ENCODE results near the gene FSIP1.

FSIP1 gene

DNA sequence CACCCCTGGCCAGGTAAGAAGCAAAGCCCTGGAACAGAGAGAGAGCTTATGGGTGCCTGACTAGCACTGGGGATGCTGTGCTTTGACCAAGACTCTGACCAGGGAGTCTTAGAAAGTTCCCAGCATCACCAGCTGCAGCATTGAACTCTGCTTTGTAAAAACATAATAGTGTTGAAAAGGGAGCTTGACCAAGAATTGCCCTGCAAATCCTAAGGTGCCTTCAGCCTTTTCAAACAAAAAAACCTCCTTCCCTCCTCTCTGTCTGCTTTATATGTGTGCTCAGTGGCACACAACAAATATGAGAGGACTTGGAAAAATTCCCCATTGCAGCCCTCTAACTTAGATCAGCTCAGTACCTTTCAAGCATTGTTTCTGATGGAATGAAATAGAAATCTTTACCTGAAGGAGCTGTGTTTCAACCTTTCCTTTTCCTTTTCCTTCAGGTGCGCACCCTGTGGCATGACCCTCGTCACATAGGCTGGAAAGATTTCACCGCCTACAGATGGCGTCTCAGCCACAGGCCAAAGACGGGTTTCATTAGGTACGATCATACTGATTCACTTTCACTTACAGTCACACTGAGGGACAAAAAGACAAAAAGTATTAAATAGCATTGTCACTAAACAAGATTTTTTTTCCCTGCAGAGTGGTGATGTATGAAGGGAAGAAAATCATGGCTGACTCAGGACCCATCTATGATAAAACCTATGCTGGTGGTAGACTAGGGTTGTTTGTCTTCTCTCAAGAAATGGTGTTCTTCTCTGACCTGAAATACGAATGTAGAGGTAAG lies 188.8 kb downstream of the FSIP1 start:
- no peak for DNase-seq (ENCODE audit: low read depth in 3 of 3)

DNA sequence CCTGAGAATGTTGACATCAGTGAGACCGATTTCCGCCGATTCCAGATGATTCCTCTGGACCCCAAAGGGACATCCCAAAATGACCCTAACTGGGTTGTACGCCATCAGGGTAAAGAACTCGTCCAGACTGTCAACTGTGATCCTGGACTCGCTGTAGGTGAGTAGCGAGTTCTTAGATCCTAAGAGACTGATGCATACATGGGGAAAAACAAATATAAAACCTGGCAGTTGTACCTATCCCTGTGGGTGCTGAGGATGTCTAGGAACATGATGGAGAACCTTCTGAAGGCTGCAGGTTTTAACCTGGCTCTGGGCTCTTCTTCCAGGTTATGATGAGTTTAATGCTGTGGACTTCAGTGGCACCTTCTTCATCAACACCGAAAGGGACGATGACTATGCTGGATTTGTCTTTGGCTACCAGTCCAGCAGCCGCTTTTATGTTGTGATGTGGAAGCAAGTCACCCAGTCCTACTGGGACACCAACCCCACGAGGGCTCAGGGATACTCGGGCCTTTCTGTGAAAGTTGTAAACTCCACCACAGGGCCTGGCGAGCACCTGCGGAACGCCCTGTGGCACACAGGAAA lies 189.5 kb downstream of the FSIP1 start:
- DNase-seq (ENCODE audit: low read depth in 3 of 3): no peak

DNA sequence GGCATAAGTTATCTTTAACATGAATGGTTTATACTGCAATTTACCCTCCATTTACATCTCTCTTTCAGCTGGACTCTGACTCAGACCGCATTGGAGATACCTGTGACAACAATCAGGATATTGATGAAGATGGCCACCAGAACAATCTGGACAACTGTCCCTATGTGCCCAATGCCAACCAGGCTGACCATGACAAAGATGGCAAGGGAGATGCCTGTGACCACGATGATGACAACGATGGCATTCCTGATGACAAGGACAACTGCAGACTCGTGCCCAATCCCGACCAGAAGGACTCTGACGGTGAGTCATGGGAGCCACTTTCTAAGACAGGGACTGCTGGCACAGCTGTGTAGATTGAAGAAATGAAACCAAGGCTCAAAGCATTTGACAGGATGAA lies 190.1 kb downstream of the FSIP1 start:
- DNase-seq (ENCODE audit: low read depth in 3 of 3): no peak

DNA sequence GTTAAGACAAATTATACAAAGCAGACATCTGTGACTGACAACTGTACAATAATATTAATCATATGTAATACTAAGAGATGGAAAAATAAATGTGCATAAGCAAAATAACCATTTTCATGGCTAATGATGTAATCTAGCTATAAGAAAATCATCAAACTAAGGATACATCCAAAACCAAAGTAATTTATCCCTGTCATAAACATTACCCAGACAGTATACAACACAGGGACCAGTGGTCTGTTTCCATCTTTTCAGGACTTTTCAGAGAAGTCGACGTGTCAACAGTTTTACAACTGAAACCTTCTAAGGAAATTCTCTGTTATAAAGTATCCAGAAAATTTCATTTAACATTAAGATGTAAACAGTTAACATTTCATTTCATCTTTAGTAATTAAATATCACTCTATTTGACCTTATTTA lies 190.7 kb downstream of the FSIP1 start:
- DNase-seq (ENCODE audit: low read depth in 3 of 3): no peak

DNA sequence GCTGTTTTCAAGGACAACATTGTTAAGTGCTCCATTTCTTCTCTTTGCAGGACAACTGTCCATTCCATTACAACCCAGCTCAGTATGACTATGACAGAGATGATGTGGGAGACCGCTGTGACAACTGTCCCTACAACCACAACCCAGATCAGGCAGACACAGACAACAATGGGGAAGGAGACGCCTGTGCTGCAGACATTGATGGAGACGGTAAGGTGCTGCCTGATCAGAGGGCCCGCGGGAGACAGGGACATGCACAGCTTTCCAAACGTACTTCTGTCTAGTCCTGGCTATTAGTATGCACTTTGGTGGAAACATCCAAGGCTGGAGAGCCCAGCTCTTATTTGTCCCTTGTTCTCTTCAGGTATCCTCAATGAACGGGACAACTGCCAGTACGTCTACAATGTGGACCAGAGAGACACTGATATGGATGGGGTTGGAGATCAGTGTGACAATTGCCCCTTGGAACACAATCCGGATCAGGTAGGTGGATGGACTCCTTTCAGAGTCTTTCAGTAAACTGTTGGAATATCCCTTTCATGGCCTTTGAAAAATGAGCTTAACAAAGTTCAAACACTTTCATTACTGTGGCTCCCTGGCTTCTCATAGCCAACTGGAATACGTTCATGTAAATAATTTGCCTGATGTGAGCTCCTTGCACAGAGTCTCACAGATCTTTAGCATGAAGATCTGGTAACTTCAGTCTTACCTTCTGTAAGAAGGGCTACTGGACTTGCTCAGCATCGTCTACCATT lies 191.3 kb downstream of the FSIP1 start:
- DNase-seq (ENCODE audit: low read depth in 3 of 3): no peak

DNA sequence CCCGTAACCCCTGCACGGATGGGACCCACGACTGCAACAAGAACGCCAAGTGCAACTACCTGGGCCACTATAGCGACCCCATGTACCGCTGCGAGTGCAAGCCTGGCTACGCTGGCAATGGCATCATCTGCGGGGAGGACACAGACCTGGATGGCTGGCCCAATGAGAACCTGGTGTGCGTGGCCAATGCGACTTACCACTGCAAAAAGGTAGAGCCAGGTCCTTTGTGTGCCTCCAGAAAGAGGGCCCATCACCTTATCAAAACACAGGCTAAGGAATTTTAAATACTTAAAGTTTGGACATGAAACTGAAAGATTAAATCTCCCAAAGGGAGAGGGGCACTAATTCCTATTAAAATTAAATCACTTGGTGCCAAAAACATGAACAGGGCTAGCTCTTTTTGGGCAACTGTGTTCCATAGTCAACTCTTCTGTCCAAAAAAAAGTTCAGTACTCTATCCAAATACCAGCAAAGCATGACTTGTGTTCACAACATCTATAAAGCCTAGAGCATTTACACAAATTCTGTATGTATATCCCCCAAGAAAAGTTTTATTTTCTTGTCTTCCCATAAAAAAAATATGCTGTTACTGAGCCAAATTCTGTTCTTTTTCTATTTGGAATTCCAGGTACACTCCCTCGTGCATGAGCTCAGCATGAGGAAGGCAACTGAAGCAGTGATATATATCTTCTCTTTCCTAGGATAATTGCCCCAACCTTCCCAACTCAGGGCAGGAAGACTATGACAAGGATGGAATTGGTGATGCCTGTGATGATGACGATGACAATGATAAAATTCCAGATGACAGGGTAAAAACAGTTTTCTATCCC lies 192.6 kb downstream of the FSIP1 start:
- DNase-seq (ENCODE audit: low read depth in 3 of 3): no peak

DNA sequence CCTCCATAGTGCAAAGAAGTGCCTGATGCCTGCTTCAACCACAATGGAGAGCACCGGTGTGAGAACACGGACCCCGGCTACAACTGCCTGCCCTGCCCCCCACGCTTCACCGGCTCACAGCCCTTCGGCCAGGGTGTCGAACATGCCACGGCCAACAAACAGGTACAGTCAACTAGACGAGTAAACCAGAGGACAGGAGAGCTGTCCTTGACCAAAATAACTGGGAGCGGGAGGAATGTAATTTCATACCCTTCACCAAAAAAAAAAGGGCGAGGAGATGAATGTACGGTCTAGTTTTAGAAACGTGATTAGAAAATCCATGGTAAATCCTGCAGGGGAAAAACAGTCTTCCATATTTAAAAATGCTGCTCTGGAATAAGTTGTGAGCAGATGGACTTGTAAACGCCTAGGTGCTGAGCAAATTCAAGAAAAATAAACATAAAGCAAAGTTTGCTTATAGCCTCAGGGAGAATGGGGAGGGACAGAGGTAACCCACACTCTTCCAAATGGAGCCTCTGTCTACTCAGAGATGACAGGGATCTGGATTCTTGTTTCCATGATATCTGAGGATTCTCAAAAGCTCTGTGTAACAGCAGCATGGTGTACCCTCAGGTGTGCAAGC lies 193.3 kb downstream of the FSIP1 start:
- DNase-seq (ENCODE audit: low read depth in 3 of 3): no peak

DNA sequence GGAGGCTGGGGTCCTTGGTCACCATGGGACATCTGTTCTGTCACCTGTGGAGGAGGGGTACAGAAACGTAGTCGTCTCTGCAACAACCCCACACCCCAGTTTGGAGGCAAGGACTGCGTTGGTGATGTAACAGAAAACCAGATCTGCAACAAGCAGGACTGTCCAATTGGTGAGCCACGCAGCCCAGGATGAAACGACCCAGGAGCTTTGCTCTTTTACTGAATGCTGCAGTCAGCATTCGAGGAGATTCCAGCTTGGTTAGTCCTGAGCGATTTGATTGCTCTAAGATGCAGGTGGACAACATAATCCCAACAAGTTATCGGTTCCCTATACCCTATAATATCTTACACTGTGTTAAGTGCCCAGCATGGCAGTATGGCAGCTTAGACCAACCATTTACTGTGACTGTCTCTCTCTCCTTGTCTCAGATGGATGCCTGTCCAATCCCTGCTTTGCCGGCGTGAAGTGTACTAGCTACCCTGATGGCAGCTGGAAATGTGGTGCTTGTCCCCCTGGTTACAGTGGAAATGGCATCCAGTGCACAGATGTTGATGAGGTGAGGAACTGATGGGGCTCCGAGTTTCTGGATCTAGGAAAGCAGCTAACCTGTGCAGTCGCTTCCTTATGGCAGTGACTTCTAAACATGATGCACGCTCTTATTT lies 194.0 kb downstream of the FSIP1 start:
- no peak for DNase-seq (ENCODE audit: low read depth in 3 of 3)

DNA sequence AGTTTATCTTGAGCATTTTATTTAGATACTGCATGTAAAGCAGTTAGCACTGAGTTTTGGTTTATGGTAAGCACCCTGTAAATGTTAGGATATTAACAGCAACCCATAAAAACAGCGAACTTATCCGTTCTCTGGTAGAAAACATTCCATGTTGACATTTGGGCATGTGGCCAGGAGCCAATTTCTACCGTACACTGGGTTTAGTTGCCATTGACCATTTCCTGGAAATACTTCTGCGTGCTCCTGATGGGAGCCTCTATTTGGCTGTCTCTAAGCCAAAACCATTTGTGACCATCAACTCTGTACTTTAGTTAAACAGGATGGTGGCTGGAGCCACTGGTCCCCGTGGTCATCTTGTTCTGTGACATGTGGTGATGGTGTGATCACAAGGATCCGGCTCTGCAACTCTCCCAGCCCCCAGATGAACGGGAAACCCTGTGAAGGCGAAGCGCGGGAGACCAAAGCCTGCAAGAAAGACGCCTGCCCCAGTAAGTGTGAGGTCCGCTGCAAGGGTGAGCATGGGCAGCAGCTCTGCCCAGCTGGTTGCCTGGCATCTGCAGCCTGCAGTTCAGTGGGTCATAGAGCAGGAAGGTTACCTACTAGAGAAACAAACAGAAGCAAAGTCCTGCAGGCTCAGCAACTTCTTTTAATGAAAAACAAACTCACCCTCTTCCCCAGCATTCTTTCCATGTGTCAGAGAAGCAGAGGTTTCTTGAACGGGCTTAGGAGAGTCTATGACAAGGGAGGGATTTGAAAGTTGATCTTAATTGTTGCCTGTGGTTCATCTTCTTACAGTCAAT lies 194.7 kb downstream of the FSIP1 start:
- DNase-seq (ENCODE audit: low read depth in 3 of 3): no peak

DNA sequence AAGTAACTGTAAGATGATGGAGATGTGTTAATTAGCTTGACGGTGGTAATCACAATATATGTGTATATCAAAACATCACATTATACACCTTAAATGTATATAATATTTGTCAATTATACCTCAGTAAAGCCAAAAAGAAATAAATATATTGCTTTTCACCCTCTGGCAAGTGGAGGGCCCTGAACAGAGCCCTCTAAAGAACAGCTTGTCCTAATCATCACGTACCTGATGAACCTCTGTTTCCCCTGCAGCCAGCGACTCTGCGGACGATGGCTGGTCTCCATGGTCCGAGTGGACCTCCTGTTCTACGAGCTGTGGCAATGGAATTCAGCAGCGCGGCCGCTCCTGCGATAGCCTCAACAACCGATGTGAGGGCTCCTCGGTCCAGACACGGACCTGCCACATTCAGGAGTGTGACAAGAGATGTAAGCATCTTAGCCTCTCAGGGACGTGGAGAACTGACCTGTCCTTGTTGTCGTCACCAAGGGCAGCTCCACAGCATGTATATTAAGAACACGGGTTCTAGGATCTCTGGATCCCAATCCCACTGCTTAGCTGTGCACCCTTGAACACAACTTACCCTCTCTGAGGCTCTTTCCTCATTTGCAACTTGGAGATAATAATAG lies 195.4 kb downstream of the FSIP1 start:
- DNase-seq (ENCODE audit: low read depth in 3 of 3): no peak

DNA sequence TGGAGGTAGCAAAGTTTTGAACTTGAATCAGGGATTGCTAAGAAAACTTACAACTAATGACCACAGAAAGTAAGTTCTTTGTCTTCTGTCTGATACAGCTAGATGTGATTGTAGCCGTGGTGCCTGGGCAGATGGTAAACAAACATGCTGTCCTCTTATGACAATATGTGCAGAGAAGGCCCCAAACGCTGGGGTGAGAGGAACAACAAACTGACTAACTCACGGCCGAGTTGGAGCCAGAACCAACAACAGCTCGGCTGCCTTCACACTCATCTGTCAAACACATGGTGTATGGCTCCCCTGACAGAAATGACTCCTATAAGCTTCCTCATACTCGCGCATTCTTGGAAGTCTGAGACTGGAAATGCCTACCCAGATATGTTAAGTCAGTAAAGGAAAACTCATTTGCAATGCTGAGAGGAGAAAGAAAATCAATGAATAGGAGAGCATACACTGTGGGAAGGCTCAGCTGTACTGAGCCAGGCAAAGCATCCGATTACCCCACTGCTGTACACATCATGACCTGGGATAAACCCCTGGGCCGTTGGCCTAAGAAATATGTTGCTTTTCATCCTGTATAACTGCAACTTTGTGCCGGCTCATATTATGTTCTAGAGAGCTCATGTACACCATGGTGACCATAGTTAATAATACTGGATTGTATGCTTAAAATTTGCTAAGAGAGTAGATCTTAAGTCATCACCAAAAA lies 196.1 kb downstream of the FSIP1 start:
- DNase-seq (ENCODE audit: low read depth in 3 of 3): no peak

DNA sequence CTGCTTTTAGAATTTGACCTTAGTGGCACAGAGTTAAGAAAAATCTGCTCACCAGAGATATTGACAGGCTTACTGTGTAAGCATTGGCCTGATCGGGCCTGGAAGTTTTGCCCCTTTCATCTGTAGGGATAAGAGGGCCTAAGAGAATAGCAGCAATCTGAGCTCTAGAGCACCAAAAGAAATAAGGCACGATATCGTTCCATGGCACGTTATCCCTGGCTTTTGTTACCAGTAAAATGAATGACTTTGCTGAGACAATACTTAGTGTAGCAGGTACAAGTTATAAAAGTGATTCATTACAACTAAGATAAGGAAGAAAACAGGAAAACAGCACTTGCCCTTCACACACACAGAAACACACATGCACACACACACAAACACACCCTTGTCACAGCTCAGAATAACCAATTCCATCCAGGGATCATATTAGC lies 196.8 kb downstream of the FSIP1 start:
- DNase-seq (ENCODE audit: low read depth in 3 of 3): no peak

DNA sequence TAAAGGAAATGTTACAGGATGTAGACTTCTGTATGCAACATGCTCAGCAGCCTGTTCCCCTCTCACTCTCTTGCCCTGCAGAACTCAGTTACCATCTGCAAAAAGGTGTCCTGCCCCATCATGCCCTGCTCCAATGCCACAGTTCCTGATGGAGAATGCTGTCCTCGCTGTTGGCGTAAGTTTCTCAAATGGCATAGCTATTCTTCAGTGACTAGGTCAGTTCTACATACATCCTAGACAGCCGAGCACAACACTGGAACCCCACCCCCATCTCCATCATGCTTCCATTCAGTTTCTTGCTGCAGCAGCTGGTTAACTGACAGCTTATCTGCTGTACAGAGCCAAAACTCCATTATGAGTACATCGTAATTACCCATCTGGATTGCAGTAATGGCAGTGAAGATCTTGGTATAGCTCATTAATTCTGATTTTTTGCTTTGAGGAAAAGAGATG lies 197.2 kb downstream of the FSIP1 start:
- DNase-seq (ENCODE audit: low read depth in 3 of 3): no peak

DNA sequence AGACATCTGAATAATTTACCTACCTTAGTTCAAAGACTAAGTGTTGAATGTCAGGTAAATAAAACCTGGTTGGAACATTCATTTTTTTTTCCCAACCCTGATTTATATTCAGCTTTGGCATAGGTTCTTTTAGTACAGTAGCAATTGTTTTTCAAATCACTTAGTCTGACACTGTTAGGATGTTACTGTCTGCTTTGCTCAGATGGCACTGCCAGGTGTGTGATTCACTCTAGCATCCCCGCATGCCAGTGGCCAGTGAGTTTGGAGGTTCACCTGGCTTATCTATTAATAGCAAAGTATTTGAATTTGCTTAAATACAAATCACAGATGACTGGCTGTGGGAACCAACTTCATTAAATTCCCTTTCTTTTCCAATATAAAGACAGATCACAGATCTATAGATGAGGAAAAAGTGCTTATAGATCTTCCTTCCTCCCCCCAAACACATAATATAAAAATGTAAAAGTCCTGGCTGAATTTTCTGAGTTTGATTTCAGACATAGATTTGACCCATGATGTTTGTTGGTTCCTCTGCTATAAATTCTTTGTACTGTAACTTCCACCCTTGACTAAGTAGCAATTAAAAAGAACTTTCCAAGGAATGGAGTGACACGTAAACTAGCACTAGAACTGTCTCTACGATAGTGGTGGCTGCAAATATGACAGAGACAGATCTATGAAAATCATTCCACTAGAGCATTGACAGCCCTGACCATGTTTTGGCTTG lies 197.8 kb downstream of the FSIP1 start:
- DNase-seq (ENCODE audit: low read depth in 3 of 3): no peak

DNA sequence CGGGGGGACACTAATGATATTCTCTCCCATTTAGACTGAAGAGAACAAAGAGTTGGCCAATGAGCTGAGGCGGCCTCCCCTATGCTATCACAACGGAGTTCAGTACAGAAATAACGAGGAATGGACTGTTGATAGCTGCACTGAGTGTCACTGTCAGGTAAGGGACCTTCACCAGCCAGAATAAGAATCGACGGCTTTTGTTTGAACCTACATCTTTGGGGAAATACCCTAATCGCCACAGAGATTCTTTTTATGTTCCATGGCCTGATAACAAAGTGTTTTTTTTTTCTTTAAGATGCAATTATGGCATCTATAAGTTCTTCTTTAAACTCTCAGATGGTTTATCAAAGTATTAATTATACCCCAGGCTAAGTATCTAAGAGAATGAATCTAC lies 198.4 kb downstream of the FSIP1 start:
- DNase-seq (ENCODE audit: low read depth in 3 of 3): no peak

DNA sequence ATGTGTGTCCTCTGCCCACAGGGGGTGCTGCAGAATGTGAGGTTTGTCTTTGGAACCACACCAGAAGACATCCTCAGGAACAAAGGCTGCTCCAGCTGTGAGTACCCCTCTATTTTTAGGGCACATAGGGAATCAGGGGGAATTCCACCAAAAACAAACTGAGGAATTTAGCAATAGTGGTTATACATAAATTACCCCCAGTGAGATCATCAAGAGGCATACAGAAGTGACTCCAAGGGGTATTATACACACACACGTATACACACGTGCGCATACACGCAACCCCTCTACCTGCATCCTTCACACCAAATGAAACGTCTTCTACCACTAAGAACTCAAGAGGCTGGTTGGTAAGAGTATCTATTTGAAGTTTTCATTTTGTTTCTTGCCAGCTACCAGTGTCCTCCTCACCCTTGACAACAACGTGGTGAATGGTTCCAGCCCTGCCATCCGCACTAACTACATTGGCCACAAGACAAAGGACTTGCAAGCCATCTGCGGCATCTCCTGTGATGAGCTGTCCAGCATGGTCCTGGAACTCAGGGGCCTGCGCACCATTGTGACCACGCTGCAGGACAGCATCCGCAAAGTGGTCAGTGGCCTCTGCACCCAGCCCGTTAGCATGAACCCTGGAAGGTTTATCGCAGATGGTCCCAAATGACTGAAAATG lies 198.9 kb downstream of the FSIP1 start:
- peak in 1 of 3 donors; percentile 36 for DNase-seq (ENCODE audit: low read depth in 3 of 3)

DNA sequence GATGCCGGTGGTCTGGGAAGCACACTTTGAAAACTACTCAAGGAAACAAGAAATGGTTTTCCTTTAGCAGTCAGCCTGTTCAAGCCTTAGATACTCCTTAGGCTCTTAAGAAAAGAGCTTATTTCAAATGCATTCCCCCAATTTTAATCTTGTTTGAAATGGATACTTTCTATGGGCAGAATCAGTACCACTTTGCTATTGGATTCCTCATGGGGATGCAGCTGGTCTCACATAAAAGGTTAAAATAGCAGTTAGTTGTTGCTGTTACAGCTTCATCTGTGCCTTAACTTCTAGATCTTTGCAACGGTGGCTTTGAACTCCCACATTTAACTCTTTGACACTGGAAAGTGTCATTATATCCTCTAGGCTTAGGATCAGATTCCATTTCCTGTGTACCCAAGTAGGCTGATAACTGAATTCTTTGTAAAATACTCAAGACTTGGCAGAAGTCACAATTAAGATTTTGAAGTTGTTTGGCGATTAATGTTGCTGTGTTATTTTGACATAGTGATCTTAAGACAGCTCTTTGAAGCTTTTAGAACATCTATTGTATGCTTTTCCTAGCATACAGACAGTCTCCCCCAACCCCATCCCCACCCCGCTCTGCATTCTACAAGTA lies 199.6 kb downstream of the FSIP1 start:
- no peak for DNase-seq (ENCODE audit: low read depth in 3 of 3)

Data from stimulated activated CD4-positive, alpha-beta T cell treated with anti-CD3 and anti-CD28 coated beads, TNF-alpha, amount 100 ng/mL, for 48 hours (primary cell).